NCI-H2107 (cell line): ENCODE measurements around the gene IRF6.
A peak's percentile ranks its signal among the peaks of the same experiment; 100 is the strongest.

Experiments
- DNase-seq: peaks from one replicate; lab custom pipeline; 2025; lab: John Stamatoyannopoulos, UW

Gene IRF6

GRCh38 chr1:209805875-209806760 is at the start of gene IRF6:
Gene IRF6 (minus strand): TSS chr1:209806142. CDS start chr1:209801413, 4,729 bp downstream.
- DNase-seq, result peak; percentile 47

GRCh38 chr1:209855623-209856022 is 49.7 kb upstream of the IRF6 start:
- DNase-seq, result no peak

DNA sequence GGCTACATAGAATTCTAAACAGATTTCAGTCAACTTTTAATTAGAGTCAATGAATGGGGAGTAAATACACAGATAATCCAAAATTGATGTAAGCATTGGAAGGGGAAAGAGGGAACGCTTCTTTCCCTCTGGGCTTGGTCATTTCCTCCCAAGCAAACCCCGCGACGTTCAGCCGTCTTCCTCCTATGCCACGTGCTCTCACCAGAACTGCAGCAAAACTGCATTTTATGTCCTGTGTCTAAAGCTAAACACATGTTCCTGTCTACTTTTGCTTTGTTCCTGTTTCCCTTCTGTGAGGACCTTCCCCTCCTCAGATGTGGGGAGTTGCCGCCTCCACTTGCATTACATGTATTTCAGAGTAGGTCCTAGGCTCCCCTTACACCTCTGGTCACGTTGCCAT is 49.1 kb upstream of the IRF6 start:
- no peak for DNase-seq

DNA sequence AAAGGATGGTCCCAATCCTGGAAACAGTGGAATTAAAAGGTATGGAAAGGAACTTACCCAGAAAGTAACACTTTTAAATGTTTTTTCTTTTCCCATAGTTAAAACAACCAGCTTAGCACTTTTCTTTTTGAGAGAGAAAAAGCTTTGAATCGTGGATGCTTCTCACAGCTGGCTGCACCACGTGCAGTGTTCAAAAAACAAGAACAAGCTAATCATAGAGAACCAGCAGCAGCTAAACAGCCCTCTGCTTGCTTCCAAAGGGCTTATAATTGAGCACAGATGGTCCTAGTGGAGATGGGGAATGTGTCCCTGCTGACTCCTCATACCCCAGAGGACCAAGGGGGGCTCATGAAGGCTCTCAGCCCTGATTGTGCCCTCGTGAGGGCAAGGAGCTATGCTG is 48.3 kb upstream of the IRF6 start:
- DNase-seq, result no peak

DNA sequence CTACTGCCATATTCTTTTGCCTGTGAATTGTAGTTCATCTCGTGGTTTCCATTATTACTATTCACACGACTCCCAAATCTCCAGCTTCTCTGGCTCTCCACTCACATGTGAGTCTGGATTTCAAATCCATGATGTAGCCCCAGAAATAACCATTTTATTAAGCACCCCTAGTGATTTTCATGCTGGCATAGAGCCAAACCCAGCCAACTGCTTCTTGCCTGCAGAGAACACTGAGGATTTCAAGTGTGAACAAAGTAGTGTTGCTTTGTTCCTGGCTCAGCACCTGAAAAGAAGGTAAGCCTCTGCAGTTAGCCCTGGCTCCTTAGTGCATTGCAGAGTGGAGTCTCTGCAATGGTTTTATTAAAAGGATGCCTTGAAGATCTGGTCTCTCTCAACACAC is 47.7 kb upstream of the IRF6 start:
- DNase-seq, result no peak

GRCh38 chr1:209850342-209850979 is 44.5 kb upstream of the IRF6 start:
- peak; percentile 72 for DNase-seq

DNA sequence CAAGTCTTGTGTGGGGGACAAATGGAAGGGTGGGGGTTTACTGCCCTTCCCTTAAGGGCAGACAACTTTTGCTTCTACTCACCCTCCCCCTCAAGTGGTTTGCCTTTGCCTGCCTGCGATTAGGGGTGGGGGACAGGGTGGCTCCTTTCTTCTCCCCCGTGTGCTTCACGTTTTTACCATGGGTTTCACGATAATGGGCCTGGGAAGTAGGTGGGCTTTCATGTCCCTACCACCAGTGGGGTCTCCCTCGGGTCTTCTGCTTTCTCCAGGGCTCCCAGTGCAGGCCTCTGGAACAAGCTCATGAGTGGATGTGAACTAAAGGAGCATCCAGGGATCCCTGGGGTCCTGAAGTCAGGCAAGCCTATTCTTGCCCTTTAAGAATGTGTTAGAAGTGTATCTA is 43.4 kb upstream of the IRF6 start:
- no peak for DNase-seq

DNA sequence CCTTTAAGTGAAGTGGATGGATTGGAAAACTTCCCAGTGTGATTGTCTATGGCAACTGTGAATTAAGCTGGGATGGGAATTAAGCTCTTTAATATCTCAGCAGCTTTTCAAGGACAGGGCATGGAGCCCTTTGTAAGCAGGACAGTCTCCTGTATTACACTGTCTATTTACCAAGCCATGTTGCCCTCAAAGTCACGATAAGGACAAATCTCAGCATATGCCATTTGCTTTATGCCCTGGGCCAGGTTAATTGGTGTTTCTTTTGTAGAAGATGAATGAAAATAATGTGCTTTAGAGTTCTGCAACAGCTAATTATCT is 39.4 kb upstream of the IRF6 start:
- peak; percentile 68 for DNase-seq

DNA sequence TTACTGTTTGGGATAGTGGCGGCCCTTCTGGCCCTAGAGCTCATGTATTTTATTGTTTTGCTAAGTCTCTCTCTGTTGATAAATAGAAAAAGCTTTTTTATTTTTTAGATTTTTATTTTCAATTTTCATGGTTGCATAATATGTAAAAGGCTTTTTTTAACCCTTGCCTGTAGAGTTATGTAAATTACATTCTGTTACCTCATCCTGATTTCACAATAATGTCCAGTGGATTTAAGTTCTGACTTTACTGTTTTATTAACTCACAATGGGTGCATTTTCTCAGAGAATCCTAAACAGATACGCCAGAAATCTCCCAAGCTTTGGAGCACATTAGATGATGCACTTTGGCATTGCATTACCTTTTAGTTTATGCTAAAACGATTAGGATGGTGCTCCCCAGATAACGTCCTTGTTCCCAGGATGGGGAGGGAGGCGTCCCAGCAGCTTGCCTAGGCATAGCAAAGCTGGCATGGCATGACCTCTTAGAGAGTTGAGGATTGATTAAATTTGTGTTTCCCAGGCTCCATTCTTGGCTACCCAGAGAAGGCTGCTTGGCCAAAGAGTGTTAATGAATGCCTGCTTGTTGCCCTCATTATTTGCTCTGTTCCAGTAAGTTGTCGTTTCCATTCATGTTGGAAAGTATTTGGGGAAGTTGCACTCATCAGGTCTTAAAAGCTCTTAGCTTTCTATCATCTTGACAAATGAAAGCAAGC is 38.9 kb upstream of the IRF6 start:
- no peak for DNase-seq

DNA sequence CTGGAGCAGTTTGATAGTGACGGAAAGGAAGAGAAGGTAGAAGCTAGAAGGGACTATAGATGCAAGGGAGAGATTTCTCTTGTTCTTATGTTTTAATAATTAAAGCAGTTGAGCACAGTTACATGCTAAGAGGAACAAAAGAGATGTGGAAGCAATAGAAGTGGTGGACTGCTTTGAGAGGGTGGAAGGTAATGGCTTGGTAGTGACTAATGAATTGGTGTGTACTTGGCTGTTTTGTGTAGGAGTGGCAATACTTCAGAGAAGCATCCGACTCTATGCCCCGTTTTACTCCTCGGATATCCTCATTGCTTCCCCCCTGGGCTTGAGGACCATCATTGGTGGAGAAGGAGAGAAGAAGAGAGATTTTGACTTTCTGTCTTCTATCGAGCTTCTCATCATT is 34.7 kb upstream of the IRF6 start:
- DNase-seq, result no peak

DNA sequence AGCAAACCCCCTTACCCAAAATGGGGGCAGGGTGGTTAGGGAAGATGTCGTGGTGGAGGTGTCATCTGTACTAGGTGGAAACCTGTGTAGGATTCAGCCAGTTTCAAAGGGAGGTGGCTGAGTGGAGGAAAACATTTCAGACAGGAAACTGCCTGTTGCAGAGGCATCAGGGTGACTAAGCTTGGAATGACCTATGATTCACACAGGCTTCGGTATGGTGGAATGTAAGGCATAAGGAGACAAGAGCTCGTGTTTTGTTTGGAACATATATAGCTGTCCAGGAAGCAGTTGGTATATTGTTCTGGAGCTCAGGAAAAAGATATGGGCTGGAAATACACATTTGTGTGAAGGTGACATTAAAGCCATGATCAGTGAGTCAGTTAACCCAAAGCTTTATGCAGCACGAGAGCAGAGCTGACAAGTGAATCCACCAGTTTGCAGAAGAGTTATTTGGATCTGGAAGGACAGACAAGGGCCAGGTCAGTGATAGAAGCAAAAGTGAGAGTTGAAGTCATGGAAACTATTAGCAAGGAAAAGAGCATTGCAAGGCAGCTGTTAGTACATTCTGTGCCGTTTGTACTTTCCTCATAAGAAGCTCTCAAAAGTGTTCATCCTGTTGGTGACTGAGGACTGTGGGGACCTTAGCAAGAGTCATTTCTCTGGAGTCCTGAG is 34.1 kb upstream of the IRF6 start:
- DNase-seq, result no peak

DNA sequence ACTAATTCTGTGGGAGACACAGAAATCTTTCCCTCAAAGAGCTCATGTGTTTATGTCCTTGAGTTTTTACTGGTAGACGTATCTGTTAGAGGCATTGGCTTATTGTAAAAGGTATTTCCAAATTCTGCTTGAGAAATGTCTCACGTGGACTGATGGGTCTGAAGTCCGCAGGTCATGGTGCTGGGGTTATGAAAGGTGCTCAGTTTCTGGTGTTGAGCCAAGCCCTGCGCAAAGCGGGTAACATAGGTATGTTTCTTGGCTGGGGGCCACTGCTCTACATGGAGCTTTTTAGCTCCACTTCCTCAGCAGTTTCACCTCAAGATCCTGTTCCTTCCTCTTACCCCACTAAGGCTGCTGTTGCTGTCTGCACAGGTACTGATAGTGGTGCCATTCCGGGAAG is 32.6 kb upstream of the IRF6 start:
- DNase-seq, result no peak

DNA sequence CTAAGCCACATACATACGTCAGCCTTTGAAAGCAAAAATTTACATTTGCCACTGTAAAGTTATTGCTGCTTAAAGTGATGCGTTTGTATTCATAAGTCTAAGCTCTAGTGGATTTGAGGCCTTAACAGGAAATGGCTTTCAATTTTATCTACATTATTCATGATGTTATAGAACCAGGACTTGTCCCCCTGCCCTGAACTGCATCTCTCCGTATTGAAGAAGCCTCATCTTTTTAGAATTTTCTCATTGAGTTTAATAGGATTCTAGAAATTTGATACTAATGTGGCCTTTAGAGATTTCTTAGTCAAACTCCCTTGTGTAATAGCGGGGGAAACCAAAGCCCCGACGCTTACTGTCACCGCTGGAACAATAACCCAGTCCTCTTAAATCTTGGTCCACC is 31.7 kb upstream of the IRF6 start:
- DNase-seq, result no peak

GRCh38 chr1:209835782-209836298 is 29.9 kb upstream of the IRF6 start:
- DNase-seq, result no peak

GRCh38 chr1:209831615-209832014 is 25.7 kb upstream of the IRF6 start:
- no peak for DNase-seq

DNA sequence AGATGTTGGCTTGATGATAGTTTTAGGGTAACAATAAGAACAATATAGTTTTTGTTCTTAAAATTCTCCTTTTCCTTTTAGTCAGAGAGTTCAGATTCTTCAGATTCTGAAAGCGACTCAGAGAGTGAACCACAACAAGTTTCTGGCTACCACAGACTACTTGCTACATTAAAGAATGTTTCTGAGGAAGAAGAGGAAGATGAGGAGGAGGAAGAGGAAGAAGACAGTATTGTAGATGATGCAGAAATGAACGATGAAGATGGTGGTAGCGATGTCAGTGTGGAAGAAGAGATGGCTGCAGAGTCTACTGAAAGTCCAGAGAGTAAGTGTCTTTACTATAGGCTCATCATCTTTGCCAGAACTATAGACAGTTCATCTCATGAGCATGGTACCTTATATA is 24.8 kb upstream of the IRF6 start:
- no peak for DNase-seq

- DNase-seq, result no peak
Observed at GRCh38 chr1:209829716-209830115, 23.8 kb upstream of the IRF6 start.

- DNase-seq, result peak; percentile 98
Observed at GRCh38 chr1:209827384-209828262, 21.7 kb upstream of the IRF6 start, which contains the start of gene UTP25. Gene UTP25 (plus strand): TSS chr1:209827972. CDS start chr1:209828064, 92 bp downstream.

GRCh38 chr1:209825591-209826434 is 19.9 kb upstream of the IRF6 start:
- no peak for DNase-seq
